ENCODE measurements around the gene HOXD4.

HOXD4 gene

GRCh38 chr2:176156807-176157498 is 5.6 kb downstream of the HOXD4 start, which contains the start of gene HOXD3:
HOXD3 (plus strand) TSS chr2:176157307; CDS start chr2:176169115, 11,808 bp downstream.
- DNase-seq (ENCODE audit: low read depth, low spot score): no peak

- no peak for DNase-seq (ENCODE audit: low read depth, low spot score)
Observed at GRCh38 chr2:176157499-176158185, 6.3 kb downstream of the HOXD4 start.

GRCh38 chr2:176158186-176158591 is 6.8 kb downstream of the HOXD4 start:
- no peak for DNase-seq (ENCODE audit: low read depth, low spot score)

DNA sequence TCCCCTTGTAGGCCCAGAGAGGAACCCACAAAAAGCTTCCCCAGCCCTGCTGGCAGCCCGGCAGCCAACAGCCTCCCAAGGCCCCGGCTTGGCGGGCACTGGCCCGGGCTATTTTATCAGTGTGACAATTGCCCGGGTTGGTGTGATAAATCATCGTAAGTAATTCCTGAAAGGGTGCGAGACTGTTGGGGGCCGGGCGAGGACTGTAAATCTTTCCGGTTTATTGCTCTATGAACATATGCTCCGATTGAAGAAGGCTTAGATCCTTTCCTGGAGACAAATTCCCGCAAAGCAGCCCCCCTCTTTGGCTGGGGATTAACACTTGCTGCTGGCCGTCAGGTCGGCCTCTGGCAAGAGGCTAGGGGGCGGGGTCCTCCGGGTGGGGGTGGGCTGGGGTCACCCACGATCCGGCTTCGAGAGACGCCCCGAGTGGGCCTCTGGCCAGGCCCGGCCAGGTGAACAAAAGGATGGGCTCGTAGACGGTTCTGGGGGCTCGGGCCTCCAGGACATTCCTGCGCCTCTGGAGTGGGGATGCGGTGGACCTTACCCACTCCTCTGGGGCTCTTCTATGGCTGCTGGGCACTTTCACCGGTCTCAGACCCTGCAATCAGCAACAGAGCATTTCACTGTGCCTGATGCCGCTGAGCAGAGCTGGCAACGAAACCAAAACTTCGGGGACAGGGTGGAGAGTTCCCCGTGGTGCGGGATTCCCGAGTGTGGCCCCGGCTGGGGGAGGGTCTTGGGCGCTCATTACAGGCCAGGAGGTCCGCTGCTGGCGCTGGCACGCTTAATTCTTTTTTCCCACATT is 7.7 kb downstream of the HOXD4 start:
- DNase-seq (ENCODE audit: low read depth, low spot score): no peak

DNA sequence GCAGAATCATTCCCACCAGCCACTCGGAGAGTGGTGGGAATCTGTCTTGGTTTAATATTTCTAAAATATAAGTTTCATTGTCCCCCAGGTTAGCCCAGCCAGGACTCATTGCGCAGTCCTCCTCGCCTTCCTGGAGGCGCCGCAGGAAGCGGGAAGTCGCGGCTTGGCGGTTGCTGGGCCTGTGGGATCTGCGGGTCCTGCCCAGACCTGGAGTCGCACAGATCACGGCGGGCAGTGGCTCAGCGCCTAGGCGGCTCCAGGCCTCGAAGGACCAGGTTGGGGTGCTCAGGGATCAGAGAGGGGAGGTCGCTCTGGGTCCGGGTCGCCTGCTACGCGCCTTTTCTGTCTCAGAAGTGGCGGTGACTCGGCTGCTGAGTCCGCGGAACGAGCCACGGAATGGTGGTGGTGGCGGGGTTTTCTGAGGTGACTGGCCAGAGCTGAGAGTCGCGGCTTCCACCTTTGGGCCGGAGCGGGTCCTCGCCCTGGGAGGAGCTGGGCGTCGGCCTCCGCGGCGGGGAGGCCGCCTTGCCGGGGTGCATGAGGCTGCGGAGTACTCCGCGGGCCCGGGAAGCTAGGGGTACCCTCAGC is 8.4 kb downstream of the HOXD4 start:
- no peak for DNase-seq (ENCODE audit: low read depth, low spot score)

DNA sequence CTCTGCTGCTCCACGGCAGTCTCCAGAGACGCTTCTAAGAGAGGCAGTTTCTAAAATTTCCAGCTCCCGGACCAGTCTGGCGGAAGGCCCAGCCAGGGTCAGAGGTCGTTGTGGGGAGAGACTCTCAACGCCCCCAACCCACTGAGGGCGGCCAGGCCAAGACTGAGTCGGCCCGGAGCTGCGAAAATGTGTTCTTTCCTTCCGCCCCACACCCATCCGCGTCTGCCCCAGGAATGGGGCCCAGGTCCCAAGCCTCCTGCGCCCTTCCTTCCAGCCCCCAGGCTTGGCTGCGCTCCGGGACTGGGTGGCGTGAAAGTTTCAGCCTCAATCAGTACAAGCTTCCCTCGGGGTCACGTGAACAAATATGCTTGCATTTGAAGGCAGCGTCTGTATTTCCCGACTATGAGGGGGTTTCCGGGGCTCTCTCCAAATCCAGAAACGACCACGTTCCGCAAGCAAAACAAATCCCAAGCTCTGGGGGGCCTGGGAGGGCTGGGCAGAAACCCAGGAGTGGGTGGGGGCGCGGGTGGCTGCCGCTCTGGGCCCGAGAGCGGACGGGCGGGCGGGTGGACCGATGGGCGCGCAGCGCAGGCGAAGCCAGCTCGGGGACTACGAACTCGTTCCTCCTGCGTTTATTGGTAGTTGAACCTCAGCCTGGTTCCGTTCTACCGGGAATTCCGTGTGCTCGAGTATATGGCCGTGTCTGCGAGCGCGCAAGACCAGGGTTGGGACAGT is 9.1 kb downstream of the HOXD4 start:
- no peak for DNase-seq (ENCODE audit: low read depth, low spot score)

- no peak for DNase-seq (ENCODE audit: low read depth, low spot score)
Observed at GRCh38 chr2:176160986-176161824, 9.9 kb downstream of the HOXD4 start.

DNA sequence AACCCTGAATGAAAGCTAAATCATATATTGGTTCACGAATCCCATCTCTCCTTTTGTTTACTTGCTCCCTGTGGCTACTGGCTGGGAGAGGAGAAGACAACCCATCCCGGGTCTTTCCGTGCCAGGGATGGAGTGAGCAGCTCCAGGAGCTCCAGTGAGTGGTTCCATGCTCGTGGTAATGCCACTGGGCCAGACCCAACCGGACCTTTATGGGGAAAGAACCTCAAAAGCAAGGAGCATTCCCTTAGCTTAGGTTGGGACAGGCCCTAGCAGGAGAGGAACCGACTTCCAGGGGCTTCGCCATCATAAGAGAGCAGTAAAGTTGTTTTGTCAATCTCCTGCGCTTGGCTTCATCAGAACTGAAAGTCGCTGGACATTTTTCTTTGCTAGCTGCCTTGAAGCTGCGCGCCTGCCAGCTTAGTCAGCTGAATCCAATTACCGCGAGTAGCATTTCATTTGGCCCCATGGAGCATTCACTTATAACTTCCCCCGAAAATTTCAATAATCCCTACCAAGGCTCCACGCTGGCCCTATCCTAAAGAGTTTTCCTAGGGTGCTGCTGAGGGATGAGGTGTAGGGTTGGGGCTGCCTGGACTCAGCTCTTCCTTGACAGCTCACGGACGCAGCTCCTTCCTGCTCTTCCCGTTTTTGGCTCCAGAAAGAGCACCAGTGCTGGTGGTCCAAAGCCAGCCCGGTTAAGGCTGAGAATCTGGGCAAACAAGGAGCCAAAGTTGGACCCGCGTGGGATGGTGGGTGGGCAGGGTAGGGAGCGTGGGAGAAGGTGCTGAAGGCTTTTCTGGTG is 10.7 kb downstream of the HOXD4 start:
- no peak for DNase-seq (ENCODE audit: low read depth, low spot score)

- DNase-seq (ENCODE audit: low read depth, low spot score): no peak
Observed at GRCh38 chr2:176162911-176163671, 11.7 kb downstream of the HOXD4 start.

DNA sequence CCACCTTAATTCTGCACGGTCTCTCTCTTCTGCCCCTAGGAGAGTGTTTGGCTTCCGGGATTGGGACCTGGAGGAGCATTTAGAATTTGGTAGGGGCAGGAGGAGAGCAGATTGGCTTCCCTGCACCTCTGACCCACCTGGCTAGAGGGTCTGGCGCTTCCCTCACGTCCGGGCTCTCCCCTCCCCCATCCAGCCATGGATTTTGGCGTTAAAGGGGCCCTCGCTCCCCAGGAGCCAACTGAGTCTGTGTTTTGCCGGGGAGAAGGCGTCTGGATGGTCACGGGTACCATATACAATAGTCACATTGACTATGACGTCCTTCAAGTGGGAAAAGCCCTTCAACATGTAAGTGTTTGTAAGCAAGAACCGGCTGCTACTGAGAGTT is 12.3 kb downstream of the HOXD4 start:
- no peak for DNase-seq (ENCODE audit: low read depth, low spot score)

DNA sequence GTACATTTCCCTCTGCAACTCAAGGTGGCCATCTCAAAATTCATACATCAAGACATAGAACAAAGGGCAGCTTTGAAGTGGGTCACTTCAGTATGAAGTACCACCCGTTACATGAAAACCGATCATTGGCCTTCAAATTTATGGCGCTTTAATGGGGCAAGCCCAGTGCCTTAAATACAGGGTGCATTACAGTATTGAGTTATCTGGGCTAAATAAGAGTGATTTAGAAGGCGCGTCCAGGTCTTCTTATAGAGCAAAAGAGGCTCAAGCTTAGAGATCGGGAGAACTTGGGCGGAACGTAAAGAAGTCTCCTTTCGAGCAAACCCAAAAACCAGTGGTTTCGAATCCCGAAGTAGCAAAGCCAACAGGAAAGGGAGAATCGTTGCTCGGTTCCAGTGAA is 12.9 kb downstream of the HOXD4 start:
- no peak for DNase-seq (ENCODE audit: low read depth, low spot score)

GRCh38 chr2:176164611-176165369 is 13.4 kb downstream of the HOXD4 start:
- DNase-seq (ENCODE audit: low read depth, low spot score): no peak

- DNase-seq (ENCODE audit: low read depth, low spot score): no peak
Observed at GRCh38 chr2:176165370-176166050, 14.2 kb downstream of the HOXD4 start.

- DNase-seq (ENCODE audit: low read depth, low spot score): no peak
Observed at GRCh38 chr2:176166272-176166671, 14.9 kb downstream of the HOXD4 start.

DNA sequence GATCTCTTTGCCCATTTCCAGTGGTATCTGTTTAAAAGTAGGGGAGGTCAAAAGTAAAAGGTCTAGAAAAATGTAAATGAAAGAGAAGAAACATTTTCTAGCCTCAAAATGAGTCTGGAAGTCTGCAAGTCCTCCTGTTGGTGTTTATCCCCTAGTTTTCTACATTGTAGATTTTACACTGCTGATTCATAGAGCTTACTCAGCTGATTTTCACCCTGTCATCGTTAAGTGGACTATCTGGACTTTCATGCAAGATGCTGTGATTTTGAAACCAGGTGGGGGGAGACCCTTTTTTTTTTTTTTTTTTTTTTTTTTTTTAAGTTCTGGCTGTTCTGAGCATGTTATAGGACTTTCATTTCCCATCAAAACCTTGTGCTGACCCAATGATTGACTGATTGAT is 16.0 kb downstream of the HOXD4 start:
- DNase-seq (ENCODE audit: low read depth, low spot score): no peak

- DNase-seq (ENCODE audit: low read depth, low spot score): no peak
Observed at GRCh38 chr2:176169181-176169580, 17.8 kb downstream of the HOXD4 start.

GRCh38 chr2:176169711-176170110 is 18.4 kb downstream of the HOXD4 start:
- DNase-seq (ENCODE audit: low read depth, low spot score): no peak
